LNCaP clone FGC (cell line): ENCODE measurements around the gene USP22.

Experiments used
- DNase-seq: peaks from one replicate; pipeline ENCODE4 v3.0.0-alpha.2; 2011; ENCODE audit warnings: low read depth
- H3K4me3 ChIP-seq: 2 replicates; pipeline ENCODE4 v1.5.1; 2011; ENCODE audit warnings: mild to moderate bottlenecking, low read depth, low read length, control low read depth
- TF ChIP-seq, protein P1 (sequence below): IDR thresholded peaks from 2 replicates; pipeline ENCODE4 v1.5.1; 2012; ENCODE audit warnings: mild to moderate bottlenecking; ENCODE audit not compliant: control insufficient read depth, insufficient read depth; ENCODE audit errors: extremely low read depth

The USP22 gene

DNA sequence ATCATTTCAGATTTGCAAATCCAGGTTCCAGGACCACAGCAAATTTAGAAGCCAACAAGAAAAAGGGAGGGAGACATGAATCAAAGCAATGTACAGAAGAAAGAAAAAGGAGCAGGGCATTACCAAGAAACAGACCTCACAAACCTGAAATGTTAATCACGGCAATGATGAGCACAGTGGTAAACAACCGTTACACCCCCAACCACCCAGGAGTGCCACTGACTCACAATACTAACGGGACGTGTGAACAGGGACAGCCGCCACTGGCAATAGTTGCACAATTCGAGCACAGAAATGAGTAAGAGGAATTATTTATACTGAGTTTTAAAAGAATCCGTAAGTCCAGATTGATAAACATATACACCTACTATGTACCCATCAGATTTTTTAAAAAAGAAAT, 13.8 kb downstream of the USP22 start:
- no peak for DNase-seq
- TF ChIP-seq, protein P1, sequence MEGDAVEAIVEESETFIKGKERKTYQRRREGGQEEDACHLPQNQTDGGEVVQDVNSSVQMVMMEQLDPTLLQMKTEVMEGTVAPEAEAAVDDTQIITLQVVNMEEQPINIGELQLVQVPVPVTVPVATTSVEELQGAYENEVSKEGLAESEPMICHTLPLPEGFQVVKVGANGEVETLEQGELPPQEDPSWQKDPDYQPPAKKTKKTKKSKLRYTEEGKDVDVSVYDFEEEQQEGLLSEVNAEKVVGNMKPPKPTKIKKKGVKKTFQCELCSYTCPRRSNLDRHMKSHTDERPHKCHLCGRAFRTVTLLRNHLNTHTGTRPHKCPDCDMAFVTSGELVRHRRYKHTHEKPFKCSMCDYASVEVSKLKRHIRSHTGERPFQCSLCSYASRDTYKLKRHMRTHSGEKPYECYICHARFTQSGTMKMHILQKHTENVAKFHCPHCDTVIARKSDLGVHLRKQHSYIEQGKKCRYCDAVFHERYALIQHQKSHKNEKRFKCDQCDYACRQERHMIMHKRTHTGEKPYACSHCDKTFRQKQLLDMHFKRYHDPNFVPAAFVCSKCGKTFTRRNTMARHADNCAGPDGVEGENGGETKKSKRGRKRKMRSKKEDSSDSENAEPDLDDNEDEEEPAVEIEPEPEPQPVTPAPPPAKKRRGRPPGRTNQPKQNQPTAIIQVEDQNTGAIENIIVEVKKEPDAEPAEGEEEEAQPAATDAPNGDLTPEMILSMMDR = no peak
- no peak overlapping the region for H3K4me3 ChIP-seq

DNA sequence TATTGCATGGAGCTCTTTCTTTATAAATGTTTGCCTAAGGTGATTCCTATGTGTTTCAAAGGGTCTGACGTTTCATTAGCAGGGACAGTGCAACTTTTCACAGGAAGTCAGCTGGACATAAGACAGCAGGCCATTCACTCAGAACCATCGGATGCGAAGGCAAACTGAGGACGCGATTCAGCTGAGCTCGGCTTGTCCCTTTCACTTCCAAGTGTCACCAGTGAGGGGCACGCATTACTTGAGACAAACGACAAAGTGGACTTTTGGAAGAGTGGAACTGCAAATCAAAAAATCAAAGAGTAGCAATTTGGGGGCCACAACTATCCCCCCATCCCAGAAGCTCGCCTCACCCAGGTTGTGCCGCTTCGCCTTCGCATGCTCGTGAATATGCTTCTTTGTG, 14.6 kb downstream of the USP22 start:
- TF ChIP-seq, protein P1 = no peak
- no peak overlapping the region for H3K4me3 ChIP-seq
- DNase-seq = no peak

DNA sequence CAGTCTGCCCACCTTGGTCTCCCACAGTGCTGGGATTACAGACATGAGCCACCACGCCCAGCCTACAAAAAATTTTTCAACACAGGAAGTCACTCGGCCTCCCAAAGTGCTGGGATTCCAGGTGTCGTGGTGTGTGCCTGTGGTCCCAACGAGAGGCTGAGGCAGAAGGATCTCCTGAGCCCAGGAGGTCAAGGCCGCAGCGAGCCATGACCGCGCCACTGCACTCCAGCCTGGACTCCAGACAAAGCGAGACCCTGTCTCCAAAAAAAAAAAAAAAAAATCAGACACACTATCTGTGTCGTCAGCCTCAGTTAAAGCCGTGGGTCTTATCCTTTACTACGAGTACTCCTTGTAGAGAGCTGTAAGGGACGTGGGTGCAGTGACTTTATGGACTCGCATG, 15.8 kb downstream of the USP22 start:
- TF ChIP-seq, protein P1 = no peak
- no peak for DNase-seq
- H3K4me3 ChIP-seq = no peak overlapping the region

DNA sequence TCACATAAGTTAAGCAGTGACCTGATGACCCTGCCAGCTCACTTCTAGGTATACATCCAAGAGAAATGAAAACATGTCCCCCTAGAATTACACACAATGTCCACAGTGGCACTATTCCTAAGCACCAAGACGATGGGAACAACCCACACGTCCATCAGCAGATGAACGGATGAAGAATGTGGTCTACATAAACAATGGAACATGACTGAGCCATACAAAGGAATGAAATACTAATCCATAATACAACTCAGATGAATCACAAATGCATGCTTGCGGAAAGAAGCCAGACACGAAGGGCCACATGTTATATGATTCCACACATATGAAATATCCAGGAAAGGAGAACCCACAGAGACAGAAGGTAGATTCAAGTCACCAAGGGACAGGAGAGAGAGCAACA, 17.4 kb downstream of the USP22 start:
- TF ChIP-seq, protein P1 = no peak
- H3K4me3 ChIP-seq = no peak overlapping the region
- no peak for DNase-seq

DNA sequence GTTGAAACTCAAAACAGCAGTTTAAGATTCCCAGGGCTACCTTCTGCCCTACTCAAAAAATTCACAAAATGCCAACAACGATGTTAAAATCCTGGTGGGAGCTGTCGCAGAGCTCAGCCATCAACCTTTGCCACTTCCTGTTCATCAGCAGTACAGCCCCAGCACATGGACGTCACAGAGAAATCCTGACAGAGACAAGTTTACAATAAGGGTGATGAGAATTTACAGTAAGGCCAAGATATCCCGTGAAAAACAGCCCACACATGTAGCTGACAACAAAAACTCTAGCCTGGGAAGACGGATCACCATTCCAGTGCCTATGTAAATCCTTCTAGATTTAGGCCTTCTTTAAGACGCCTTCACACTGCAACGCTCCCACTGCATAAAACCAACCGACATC, 18.8 kb downstream of the USP22 start:
- H3K4me3 ChIP-seq = no peak overlapping the region
- DNase-seq = no peak
- TF ChIP-seq, protein P1 = no peak

DNA sequence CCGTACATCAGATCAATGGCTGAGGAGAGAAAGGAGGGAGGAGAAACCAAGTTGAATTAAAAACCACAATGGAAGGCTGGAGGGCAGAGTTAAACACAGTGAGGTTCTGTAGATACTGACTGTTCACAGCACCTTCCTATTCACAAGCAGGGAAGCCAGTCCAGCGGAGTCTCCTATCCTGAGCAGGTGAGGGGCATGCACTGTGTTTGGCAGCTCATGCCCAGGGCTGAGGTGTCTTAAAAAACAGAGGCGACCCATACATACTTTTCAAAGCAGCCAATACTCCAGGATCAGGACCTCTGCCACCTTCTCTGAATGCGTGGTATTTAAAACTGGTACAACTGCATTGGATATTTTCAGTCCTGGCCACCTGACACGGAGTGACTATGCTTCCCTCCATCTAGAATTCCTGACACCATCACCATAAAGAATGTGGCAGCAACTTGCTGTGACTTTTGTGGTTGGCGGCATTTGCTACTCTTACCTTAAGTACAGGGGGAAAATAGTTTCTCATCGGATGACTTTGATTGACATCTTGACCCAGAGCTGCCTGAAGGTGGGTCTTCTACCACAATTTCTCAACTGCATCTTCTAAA, 21.5 kb downstream of the USP22 start:
- no peak for DNase-seq
- H3K4me3 ChIP-seq = no peak overlapping the region
- TF ChIP-seq, protein P1 = no peak

DNA sequence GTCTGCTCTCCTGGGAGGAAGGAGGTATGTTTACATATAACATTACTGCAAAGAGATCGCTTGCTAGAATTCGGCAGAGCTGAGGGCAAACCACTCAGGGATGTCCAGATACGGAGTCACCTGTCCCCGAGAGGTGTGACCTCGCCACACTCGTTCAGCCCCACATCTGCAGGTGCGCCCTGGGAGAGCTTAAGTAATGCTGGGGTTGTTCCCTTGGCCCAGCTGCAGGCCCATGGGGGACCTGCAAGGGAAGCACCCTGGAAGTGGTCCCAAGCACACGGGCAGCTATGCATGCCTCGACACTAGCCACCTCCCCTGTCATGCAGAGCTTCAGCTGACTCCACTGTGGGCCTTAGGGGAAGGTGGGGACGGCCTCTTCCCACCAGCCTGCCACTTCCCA, 22.2 kb downstream of the USP22 start:
- TF ChIP-seq, protein P1 = no peak
- no peak for DNase-seq

More for the DNA sequence above, 22.2 kb downstream of the USP22 start:
- no peak overlapping the region for H3K4me3 ChIP-seq
